Esophagus (tissue), 2 donors: Measurements from ENCODE around the gene KRT81. TPM values are rescaled to one million over a fixed set of nuclear protein-coding genes. Genes with fewer than 3 reads are reported as not detected.
"Not testable (repeated sequence)": the region's sequence is repeated elsewhere in the genome, so short reads cannot be mapped to it uniquely, and the experiment has no call there.

Source experiments
- H3K27ac ChIP-seq, 2 donors: one replicate each; pipeline ENCODE4 v1.5.1; 2013; ENCODE audit warnings: low read depth in 2 of 2, mild to moderate bottlenecking in 2 of 2, inconsistent platforms in 1 of 2, low read length in 1 of 2, moderate library complexity in 1 of 2
- H3K27me3 ChIP-seq, 2 donors: one replicate each; pipeline ENCODE4 v1.6.1; 2013; ENCODE audit warnings: low read length in 2 of 2, control low read depth in 1 of 2, mild to moderate bottlenecking in 1 of 2; ENCODE audit not compliant: insufficient read depth in 2 of 2, control insufficient read depth in 1 of 2
- H3K36me3 ChIP-seq, 2 donors: one replicate each; pipeline ENCODE4 v1.6.1; 2013; ENCODE audit warnings: low read length in 1 of 2; ENCODE audit not compliant: control insufficient read depth in 2 of 2, insufficient read depth in 2 of 2
- H3K4me1 ChIP-seq, 2 donors: one replicate each; pipeline ENCODE4 v1.6.1; 2013; ENCODE audit warnings: low read length in 1 of 2; ENCODE audit not compliant: control insufficient read depth in 2 of 2, insufficient read depth in 2 of 2
- H3K4me3 ChIP-seq, 2 donors: one replicate each; pipeline ENCODE4 v1.5.1; 2013; ENCODE audit warnings: low read length in 2 of 2, mild to moderate bottlenecking in 2 of 2, low read depth in 1 of 2, moderate library complexity in 1 of 2
- H3K9me3 ChIP-seq, 2 donors: one replicate each; pipeline ENCODE4 v1.6.1; 2013; ENCODE audit warnings: mild to moderate bottlenecking in 2 of 2, low read depth in 1 of 2, low read length in 1 of 2, moderate library complexity in 1 of 2; ENCODE audit not compliant: control insufficient read depth in 2 of 2, insufficient read depth in 1 of 2
- WGBS, 2 donors: extraction: QIAGEN DNeasy Blood & Tissue Kit; methylation state at CpG; one replicate each; pipeline ENCODE4 v1.1.7; 2013; 5-methylcytosine and 5-hydroxymethylcytosine counted together
- polyA plus RNA-seq, 2 donors: library from polyadenylated mRNA; stranded (reverse); fragments of 200-250 nt; gene quantifications; one replicate each; pipeline ENCODE4 v1.2.3, GENCODE V29; 2013
- donor health status: healthy with polysubstance abuse.
- donor health status: Bipolar disorder and iron deficiency.

KRT81 gene
- polyA plus RNA-seq, 2 donors, result 0.05 to 0.08 TPM

DNA sequence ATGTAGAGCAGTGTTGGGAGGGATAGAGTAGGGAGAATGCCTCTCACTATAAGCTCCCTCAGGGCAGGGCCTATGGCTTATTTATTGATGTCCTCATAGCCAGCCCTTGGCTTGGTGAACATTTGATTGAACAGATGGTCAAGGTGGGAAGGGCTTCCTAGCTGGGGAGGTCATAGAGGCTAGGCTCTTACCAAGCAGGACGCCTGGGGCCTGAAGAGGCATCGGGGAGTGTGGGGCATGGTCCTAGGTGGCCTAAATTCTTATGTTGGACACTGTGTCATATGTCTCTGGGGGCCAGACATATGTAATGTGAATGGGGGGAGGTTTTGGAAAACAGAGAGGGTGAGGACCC lies 34.8 kb downstream of the KRT81 start:
- H3K4me3 ChIP-seq, result no peak overlapping the region
- H3K36me3 ChIP-seq, result no peaks in the 10 kb centered on the region
- H3K27me3 ChIP-seq, result peaks cover 0 to 3% of the 10 kb centered on the region in 2 donors
- H3K27ac ChIP-seq, result no peak overlapping the region
- peaks cover 0 to 3% of the 10 kb centered on the region in 2 donors for H3K9me3 ChIP-seq
- peaks cover 0 to 6% of the 10 kb centered on the region in 2 donors for H3K4me1 ChIP-seq
- 63 to 70% methylated on average over 2 of the region's 2 CpGs for WGBS, 2 donors

DNA sequence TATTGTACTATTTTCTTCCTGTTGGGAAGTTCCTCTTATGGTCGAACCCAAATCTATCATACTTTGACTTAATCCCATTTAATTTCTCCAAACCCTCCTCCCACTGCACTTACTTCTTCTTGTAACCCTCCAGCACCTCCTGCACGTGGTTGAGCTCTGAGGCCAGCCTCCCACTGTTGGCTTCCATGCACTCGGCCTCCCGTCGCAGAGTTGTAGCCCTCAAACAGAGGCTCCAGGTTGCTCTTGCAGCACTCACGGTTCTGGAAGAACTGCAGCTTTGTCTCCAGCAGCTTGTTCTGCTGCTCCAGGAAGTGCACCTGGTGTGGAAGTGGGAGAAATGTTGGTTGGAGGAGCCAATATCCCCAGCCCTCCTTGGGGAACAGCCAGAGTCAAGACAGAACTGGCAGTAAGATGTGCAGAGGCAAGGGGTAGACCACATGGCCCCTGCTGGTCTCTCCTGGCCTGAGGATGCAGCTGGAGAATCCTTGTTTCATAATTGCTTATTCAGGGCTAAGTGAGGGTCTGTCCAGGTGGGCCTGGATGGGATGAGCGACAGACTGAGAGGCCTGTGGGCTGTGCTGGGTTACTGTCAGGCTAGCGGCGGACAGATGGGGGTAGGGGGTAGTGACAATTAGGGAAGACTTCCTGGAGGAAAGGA lies 35.3 kb downstream of the KRT81 start:
- Histone ChIP-seq H3K9me3 (peaks cover 0 to 3% of the 10 kb centered on the region in 2 donors), H3K4me1 (peaks cover 0 to 6% of the 10 kb centered on the region in 2 donors), H3K27me3 (peaks cover 0 to 3% of the 10 kb centered on the region in 2 donors), H3K36me3 (no peaks in the 10 kb centered on the region), H3K27ac (no peak overlapping the region), H3K4me3 (no peak overlapping the region)
- WGBS, 2 donors, result 87 to 88% methylated on average over 9 of the region's 9 CpGs

DNA sequence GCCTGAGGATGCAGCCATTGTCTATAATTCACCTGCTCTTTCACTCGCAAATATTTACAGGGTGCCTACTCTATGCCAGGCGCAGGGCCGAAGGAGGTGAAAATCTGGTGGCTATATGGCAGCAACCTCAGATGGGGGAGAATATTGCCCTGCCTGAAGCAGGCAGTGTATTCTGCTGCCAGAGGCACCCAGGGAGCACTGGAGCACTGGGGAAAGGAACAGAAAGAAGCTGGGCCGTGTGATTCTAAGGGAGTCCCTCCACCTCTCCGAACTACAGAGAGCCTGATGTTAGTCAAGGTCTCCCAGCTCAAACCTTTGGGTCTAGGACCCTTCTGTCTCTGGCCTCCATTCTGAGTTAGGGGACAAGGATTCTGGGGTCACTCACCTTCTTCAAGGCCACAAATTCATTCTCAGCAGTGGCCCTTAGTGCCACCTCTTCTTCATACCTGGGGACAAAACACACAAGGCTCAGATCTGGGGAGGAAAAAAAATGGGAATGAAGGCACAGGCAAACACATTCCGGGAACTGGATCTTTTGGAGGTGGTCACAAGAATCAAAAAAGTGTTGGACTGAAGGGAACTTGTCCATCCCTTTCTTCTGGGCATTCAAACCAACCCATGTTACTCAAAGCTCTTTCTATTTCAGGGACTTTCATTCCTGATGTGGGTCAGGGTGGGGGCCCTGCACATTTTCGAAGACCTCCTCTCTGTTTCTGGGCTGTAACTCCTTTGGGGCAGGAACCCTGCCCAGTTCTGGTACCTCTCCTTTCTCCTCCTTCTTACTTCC lies 36.2 kb downstream of the KRT81 start:
- peaks cover 0 to 3% of the 10 kb centered on the region in 2 donors for H3K27me3 ChIP-seq
- no peak overlapping the region for H3K4me3 ChIP-seq
- H3K36me3 ChIP-seq, result no peaks in the 10 kb centered on the region
- H3K27ac ChIP-seq, result no peak overlapping the region
- 79 to 83% methylated on average over 7 of the region's 7 CpGs for WGBS, 2 donors
- peaks cover 0 to 3% of the 10 kb centered on the region in 2 donors for H3K9me3 ChIP-seq
- peaks cover 0 to 6% of the 10 kb centered on the region in 2 donors for H3K4me1 ChIP-seq

DNA sequence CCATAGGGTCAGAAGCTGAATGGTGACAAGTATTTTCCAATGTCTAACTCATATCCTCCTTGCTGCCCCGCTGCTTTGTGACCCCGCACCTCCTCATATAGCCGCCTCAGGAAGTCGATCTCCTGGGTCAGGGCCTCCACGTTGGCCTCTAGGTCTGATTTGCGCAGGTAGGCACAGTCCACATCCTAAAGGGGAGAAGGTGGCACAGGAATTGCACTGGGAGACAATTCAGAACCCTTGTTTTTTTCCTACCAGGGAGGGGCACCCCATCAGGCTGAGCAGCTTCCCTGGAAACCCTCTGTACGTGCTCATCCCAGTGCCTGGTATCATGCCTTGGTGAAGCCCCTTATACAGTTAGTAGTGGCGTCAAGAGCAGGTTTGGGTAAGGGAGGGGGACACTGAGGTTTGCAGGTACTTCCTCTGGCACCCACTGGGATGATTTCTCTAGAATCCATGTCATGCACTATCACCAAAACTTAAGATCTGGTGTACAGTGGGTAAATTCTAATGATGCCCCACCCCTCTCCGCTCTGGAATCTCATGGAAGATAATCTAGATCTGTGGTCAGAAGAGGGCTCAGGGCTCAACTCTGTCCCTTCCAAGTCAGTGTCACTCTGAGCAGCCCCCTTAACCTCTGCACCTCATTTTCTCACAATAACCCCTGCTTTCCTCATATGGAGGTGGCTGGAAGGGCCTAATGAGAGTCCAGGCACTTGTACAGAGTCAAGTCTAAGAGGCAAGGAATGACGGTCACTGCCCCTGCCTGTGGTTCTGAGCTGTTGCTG lies 37.0 kb downstream of the KRT81 start:
- Histone ChIP-seq H3K36me3 (no peaks in the 10 kb centered on the region), H3K4me1 (peaks cover 0 to 6% of the 10 kb centered on the region in 2 donors), H3K4me3 (no peak overlapping the region), H3K27me3 (peaks cover 0 to 3% of the 10 kb centered on the region in 2 donors), H3K9me3 (peaks cover 0 to 3% of the 10 kb centered on the region in 2 donors), H3K27ac (no peak overlapping the region)
- WGBS, 2 donors, result 90 to 93% methylated on average over 10 of the region's 10 CpGs

GRCh38 chr12:52253391-52254179 lies 37.7 kb downstream of the KRT81 start:
- Histone ChIP-seq H3K9me3 (peaks cover 0 to 3% of the 10 kb centered on the region in 2 donors), H3K36me3 (peaks cover 0 to 3% of the 10 kb centered on the region in 2 donors), H3K4me1 (peaks cover 0 to 8% of the 10 kb centered on the region in 2 donors), H3K27me3 (peaks cover 0 to 3% of the 10 kb centered on the region in 2 donors), H3K27ac (no peak overlapping the region), H3K4me3 (no peak overlapping the region)
- WGBS, 2 donors, result 92 to 93% methylated on average over 14 of the region's 14 CpGs

GRCh38 chr12:52252728-52253343 lies 38.5 kb downstream of the KRT81 start:
- 93 to 95% methylated on average over 11 of the region's 11 CpGs for WGBS, 2 donors
- no peak overlapping the region for H3K27ac ChIP-seq
- peaks cover 0 to 3% of the 10 kb centered on the region in 2 donors for H3K36me3 ChIP-seq
- peaks cover 0 to 3% of the 10 kb centered on the region in 2 donors for H3K27me3 ChIP-seq
- H3K4me3 ChIP-seq, result no peak overlapping the region
- peaks cover 0 to 4% of the 10 kb centered on the region in 2 donors for H3K4me1 ChIP-seq
- H3K9me3 ChIP-seq, result peaks cover 0 to 3% of the 10 kb centered on the region in 2 donors

- not testable (repeated sequence) for H3K27me3 ChIP-seq, H3K9me3 ChIP-seq, H3K4me3 ChIP-seq, H3K4me1 ChIP-seq, H3K36me3 ChIP-seq, H3K27ac ChIP-seq
- WGBS, 2 donors, result 91 to 94% methylated on average over 8 of the region's 8 CpGs
Measured at GRCh38 chr12:52252175-52252615, 39.1 kb downstream of the KRT81 start.

DNA sequence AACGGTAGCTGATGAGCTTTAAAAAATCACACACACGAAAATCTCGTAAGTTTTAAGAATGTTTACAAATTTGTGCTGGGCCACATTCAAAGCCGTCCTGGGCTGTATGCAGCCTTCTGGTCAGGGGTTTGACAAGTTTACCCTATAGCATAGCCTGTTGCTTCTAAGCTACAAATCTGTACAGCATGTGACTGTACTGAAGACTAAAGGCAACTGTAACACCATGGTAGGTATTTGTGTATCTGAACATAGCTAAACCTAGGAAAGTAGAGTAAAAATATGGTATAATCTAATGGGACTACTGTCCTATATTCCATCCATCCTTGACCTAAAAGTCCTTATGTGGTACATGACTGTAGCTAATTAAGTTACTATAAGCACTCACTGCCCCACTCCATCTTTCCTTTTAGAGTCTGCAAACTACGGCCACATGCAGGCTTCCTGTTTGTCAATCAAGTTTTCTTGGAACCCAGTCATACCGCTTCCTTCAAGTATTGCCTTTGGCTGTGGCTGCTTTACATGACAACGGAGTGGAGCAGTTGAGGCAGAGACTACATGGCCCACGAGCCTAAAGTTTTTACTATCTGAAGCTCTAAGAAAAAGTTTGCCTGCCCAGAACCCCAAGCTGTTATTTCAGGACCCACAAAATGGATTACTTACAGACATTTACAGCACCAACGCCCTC lies 39.8 kb downstream of the KRT81 start:
- Histone ChIP-seq H3K9me3 (no peaks in the 10 kb centered on the region), H3K4me1 (peaks cover 2 to 9% of the 10 kb centered on the region in 2 donors), H3K27me3 (no peaks in the 10 kb centered on the region), H3K27ac (no peak overlapping the region), H3K36me3 (peaks cover 0 to 3% of the 10 kb centered on the region in 2 donors), H3K4me3 (no peak overlapping the region)
- WGBS, 2 donors, result 73 to 77% methylated on average over 9 of the region's 9 CpGs
